HG02759 (cell line): ENCODE results near the gene SPTBN5.

ENCODE experiments used
- ATAC-seq: cut with Tn5 transposase; IDR thresholded peaks from one replicate; pipeline ENCODE4 v1.9.1; 2021; ENCODE audit warnings: mild to moderate bottlenecking, moderate library complexity; ENCODE audit not compliant: unreplicated experiment

SPTBN5 gene

GRCh38 chr15:41885321-41885720 is 8.5 kb downstream of the SPTBN5 start:
- ATAC-seq, result no peak

DNA sequence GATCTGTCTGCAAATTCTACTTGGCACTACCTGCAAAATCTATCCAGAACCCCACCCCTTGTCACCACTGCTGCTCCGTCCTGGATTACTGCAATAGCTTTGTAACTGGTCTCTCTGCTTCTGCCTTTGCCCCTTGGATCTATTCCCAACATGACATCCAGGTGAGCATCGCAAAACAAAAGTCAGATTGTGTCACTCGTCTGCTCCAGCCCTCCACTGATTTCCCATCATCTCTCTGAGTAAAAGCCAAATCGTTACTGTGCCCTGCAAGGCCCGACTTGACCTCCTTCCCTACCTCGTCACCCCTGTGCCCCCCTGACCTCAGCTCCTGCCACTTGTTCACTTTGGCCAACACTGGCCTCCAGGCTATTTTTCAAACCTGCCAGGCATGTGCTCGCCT is 9.4 kb downstream of the SPTBN5 start:
- ATAC-seq, result no peak

GRCh38 chr15:41883484-41883825 is 10.4 kb downstream of the SPTBN5 start:
- no peak for ATAC-seq

- ATAC-seq, result no peak
Observed at GRCh38 chr15:41882689-41883483, 11.0 kb downstream of the SPTBN5 start.

GRCh38 chr15:41881920-41882688 is 11.7 kb downstream of the SPTBN5 start:
- ATAC-seq, result no peak

GRCh38 chr15:41881550-41881919 is 12.3 kb downstream of the SPTBN5 start:
- no peak for ATAC-seq

DNA sequence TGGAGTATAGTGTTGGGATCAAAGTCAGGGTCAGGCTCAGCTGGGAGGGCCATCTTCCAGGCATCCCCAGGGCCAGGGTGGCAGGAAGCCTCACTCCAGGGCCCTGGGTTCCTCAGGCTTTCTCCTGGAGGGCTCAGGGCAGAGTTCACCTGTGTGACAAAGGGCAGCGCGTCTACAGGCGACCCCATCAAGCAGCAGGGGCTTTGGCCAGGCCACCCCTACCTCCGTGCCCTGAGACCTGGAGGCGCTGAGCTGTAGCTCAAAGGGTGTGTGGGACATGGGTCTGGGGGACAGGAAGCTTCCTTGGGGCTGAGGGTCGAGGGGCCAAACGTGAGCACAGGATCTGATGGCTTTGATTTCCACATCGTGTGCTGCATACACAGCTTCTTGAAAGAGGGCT is 12.8 kb downstream of the SPTBN5 start:
- ATAC-seq, result no peak

DNA sequence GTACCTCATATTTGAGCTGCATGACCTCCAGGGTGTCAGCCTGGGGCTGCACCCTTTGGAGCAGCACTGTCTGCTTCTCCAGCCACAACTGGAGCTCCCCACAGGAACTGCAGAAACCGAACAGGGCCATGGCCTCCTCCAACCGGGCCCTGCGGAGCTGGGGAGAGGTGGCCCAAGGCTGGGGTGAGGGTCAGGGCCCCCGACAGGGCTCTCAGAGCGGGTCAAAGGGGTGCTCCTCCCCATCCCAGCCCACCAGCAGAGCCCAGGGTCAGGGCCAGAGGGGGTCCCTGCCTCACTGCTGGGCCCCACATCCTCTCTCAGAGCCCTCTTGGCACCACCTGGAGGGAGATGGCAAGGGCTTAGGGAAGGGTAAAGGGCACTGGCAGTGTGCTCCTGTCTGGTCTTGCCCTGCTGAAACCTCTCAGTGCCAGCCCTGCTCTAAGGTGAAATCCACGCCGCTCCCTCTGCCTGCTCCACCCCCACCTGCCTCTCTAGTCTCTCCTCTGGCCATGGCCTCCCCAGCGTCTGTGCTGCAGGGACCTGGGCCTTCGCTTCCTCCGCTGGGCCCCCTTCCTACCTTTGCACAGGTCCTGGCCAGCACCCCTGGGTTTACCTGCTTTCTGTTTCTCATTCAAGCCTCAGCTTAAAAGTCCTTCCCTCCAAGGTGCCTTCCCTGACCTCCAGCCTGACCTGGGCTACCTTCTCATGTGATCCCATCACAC is 13.5 kb downstream of the SPTBN5 start:
- no peak for ATAC-seq

DNA sequence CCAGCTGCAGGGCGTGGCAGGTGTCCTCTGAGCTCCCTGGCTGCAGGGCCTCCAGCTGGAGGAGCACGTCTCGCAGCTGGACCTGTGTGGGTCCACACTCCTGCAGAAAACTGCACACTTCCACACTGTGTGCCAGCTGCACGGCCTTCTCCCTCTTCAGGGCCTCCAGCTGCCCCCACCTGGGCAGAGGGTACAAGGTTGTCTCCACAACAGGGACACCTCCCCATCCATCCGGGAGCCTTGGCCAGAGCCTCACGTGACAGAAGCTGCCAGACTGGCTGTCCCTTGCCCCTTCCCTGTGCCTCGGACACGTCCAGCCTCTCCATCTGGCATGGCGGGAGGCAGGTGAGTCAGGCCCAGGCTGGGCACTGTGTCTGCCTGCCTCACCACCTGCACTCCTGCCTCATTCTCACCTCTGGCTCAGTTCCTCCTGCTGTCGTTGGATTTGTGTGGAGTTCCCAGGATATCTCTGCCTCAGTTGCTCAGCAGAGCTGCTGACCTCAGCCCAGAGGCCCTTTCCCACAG is 14.5 kb downstream of the SPTBN5 start:
- ATAC-seq, result no peak

DNA sequence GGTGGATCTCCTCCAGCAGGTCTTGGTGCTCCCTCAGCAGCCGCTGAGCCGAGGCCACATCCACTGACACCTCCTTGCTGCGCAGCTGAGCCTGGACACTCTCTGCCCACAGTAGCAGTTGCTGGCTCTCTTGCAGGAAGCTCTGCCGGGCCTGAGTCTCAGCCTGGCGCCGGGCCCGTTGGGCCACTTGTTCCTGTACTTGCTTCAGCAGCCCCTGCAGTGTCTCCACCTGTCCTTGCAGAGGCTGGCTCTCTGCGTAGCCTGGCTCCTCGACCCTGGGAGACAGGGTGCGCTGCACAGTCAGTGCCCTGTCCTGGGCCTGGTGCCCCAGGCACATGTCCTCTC is 15.5 kb downstream of the SPTBN5 start:
- no peak for ATAC-seq

DNA sequence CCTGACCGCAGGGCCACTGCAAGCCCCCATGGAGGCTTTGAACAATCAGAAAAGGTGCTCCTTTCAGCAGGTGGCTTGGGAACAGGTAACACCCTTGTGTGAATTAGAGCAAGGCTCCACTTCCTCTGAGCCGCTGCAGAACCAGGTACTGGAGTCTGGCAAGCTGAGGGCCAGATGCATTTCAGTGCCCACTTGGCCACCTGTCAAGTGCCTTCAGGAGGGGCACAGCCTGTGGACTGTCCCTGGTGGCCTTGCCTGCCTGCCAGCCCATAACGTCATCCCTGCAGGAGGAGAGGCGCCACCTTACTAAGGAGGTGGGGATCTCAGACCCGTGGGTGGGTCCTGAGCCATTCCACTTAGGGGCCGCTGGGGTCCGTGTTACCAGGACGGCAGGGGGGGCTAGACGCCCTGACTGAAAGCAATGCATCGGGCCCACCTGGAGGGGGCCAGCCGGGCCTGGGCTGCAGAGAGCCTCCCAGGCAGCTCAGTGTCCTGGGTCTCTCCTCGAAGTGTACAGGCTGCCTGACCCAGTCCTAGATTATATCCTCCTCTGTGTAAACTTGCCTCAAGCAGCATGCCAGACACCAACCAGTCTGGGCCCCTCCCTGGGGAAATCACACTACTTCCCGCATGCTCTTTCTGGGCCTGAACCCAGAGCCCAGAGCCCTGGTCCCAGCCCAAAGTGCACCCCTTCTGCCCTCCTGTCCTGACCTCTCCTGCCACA is 16.1 kb downstream of the SPTBN5 start:
- no peak for ATAC-seq

- ATAC-seq, result no peak
Observed at GRCh38 chr15:41876689-41877088, 17.2 kb downstream of the SPTBN5 start.

- no peak for ATAC-seq
Observed at GRCh38 chr15:41876007-41876406, 17.8 kb downstream of the SPTBN5 start.

- no peak for ATAC-seq
Observed at GRCh38 chr15:41874736-41875135, 19.1 kb downstream of the SPTBN5 start.

GRCh38 chr15:41873711-41874110 is 20.1 kb downstream of the SPTBN5 start:
- ATAC-seq, result no peak

- no peak for ATAC-seq
Observed at GRCh38 chr15:41872166-41872747, 21.6 kb downstream of the SPTBN5 start.

GRCh38 chr15:41871175-41871905 is 22.5 kb downstream of the SPTBN5 start:
- ATAC-seq, result no peak

DNA sequence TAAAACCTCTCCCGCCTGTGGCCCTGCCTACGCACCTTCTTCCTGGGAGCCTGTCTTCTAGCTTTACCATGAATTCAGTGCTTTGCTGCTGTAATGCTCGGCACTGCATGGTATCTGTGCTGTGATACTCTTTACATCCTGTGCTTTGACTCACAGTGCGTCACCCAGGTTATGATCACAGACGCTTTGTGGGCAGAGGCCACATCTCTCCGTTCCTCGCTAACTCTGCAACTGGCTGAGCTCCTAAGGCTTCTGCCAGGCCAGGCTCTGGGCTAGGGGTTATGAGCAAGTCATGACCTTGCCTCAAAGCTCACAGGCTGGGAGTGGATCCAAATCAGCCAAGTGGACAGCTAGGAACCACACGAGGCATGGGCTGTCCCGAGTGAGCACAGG is 23.2 kb downstream of the SPTBN5 start:
- ATAC-seq, result no peak

DNA sequence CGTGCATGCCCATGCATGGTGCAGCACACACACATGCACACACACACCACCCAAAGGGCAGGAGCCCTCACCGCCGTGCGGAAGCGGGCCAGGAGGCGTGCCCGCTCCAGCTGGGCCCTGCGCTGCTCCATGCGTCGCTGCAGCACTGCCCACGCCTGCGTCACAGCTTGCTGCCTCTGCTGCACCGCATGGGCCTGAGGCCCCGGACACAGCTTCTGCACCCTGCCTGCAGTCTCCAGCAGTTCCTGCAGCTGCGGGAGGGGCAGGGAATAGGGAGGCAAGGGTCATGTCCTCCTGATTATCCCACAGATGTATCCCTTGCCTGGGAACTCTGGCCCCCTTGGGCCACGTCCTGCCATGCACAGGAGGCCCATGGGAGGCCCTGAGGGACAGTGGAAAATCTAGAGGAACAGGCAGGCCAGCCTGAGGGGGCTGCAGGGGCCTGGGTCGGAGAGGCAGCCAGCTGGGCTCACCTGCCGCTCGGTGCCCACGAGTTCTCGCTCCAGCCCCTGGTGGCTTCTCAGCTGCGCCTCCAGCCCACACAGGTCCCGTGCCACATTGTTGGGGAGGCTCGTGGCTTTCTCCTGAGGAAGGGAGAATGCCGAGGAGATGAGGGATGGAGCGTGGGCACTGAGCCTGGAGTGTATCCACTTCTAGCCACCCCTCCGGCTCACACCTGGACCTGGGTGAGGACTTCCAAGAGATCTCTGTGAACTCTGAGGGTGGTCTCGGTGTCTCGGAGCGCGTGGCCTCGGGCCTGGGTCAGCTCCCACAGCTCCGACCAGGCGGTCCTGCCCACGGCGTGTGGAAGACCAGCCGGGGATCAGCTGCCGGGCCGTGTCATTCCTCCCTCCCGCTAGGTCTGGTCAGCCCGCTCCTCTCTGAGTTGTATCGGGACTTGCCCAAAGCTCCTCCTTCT is 23.8 kb downstream of the SPTBN5 start:
- no peak for ATAC-seq
